Measurements from ENCODE around the gene ENKD1.

DNA sequence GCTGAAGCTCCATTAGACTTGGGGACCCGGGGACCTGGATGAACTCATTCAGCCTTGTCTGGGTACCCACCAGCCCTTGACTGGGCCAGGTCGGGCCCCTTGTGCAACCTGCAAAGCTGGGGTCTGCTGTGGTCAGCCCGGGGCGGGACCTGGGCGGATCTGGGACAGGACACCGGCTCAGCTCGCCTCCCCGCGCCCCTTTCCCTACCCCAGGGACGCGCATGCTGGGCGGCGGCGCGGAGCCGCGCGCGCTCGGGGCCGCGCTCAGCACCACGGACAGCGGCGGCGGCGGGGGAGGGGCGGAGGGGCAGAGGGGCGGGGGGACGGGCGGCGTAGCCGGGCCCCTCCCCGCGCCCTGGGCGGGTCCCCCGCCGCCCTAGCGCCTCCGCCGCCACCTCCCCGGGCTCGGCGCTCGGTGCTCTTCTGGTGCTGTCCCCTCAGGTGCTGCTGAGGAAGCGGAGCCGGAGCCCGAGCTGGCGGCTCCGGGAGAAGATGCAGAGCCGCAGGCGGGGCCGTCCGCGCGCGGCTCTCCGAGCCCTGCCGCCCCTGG, 13.9 kb downstream of the ENKD1 start:
- TF ChIP-seq, protein P1, sequence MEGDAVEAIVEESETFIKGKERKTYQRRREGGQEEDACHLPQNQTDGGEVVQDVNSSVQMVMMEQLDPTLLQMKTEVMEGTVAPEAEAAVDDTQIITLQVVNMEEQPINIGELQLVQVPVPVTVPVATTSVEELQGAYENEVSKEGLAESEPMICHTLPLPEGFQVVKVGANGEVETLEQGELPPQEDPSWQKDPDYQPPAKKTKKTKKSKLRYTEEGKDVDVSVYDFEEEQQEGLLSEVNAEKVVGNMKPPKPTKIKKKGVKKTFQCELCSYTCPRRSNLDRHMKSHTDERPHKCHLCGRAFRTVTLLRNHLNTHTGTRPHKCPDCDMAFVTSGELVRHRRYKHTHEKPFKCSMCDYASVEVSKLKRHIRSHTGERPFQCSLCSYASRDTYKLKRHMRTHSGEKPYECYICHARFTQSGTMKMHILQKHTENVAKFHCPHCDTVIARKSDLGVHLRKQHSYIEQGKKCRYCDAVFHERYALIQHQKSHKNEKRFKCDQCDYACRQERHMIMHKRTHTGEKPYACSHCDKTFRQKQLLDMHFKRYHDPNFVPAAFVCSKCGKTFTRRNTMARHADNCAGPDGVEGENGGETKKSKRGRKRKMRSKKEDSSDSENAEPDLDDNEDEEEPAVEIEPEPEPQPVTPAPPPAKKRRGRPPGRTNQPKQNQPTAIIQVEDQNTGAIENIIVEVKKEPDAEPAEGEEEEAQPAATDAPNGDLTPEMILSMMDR (IDR thresholded peaks at IDR 0.05): no peak
- TF ChIP-seq POLR2AphosphoS5 (IDR thresholded peaks at IDR 0.05) (no peak), EP300 (IDR thresholded peaks at IDR 0.05) (no peak)

Data from upper lobe of left lung (tissue), 4 donors.